Upper lobe of left lung (tissue), 6 donors: ENCODE results near the gene APLF. TPM values are rescaled to one million over a fixed set of nuclear protein-coding genes. Genes with fewer than 3 reads are reported as not detected.

Experiments used
- ATAC-seq, 2 donors: fragments of 200-7000 bp; cut with Tn5 transposase; one replicate each; pipeline ENCODE4 v1.9.1; 2022; ENCODE audit warnings: mild to moderate bottlenecking in 2 of 2, moderate library complexity in 2 of 2; ENCODE audit not compliant: low FRiP score in 2 of 2
- DNase-seq, 2 donors: peaks; one replicate each; pipeline ENCODE4 v3.0.0-alpha.2; 2019 to 2020
- H3K27ac ChIP-seq, 4 donors: fragments of 200-600 bp; sonication (generic); one replicate each; pipeline ENCODE4 v1.5.1; 2016 to 2019
- H3K27me3 ChIP-seq, 4 donors: fragments of 200-600 bp; sonication (generic); one replicate each; pipeline ENCODE4 v1.5.1; 2017 to 2019
- H3K36me3 ChIP-seq, 4 donors: fragments of 200-600 bp; sonication (generic); one replicate each; pipeline ENCODE4 v1.5.1; 2016 to 2019
- H3K4me1 ChIP-seq, 4 donors: fragments of 200-600 bp; sonication (generic); one replicate each; pipeline ENCODE4 v1.5.1; 2018 to 2019
- H3K4me3 ChIP-seq, 4 donors: fragments of 200-600 bp; sonication (generic); one replicate each; pipeline ENCODE4 v1.5.1; 2017 to 2019; ENCODE audit warnings: mild to moderate bottlenecking in 2 of 4, moderate library complexity in 1 of 4
- H3K9me3 ChIP-seq, 4 donors: fragments of 200-600 bp; sonication (generic); one replicate each; pipeline ENCODE4 v1.5.1; 2018 to 2019
- CTCF ChIP-seq, 6 experiments: fragments of 450-650 bp in 4 of 6; fragments of 200-600 bp in 2 of 6; sonication (generic) in 2 of 6; IDR thresholded peaks; one replicate each; pipeline ENCODE4 v1.5.1; 2016 to 2019; ENCODE audit warnings: antibody characterized with exemption in 6 of 6
- EP300 ChIP-seq, 4 donors: sonication (generic); formaldehyde crosslinking; IDR thresholded peaks; one replicate each; pipeline ENCODE4 v1.5.1; 2017; ENCODE audit warnings: antibody characterized with exemption in 4 of 4, control low read depth in 2 of 4
- POLR2A ChIP-seq, 4 donors: fragments of 450-650 bp; IDR thresholded peaks; one replicate each; pipeline ENCODE4 v1.5.1; 2016 to 2017; ENCODE audit warnings: antibody characterized with exemption in 4 of 4, mild to moderate bottlenecking in 2 of 4
- POLR2AphosphoS5 ChIP-seq, 2 donors: sonication (generic); formaldehyde crosslinking; IDR thresholded peaks; one replicate each; pipeline ENCODE4 v1.5.1; 2017; ENCODE audit warnings: antibody characterized with exemption in 2 of 2
- WGBS, 2 donors: methylation state at CpG; one replicate each; pipeline ENCODE4 v1.1.5; 2017 to 2018; 5-methylcytosine and 5-hydroxymethylcytosine counted together
- total RNA-seq, 6 donors: library from RNA; depleted of rRNA in 4 of 6; stranded (reverse); fragments of >200 nt in 4 of 6; gene quantifications; one replicate each; pipeline versions ENCODE4 v1.1.0 to v1.2.1, GENCODE V29; 2016 to 2021
- donor health status: DM: no; HTN: no; CAD: no; lungs with moderate emphysema.
- donor health status: DM: no; HTN: yes; CAD: no; lungs with severe emphysema.

The APLF gene
- total RNA-seq, 6 donors from 2014 or later, result 3.7 to 5.5 (median 4.7) TPM

- TF ChIP-seq EP300 (IDR thresholded peaks at IDR 0.05), result no peak
- no peak for TF ChIP-seq CTCF (IDR thresholded peaks at IDR 0.05)
- TF ChIP-seq POLR2AphosphoS5 (IDR thresholded peaks at IDR 0.05), result no peak
- TF ChIP-seq POLR2A (IDR thresholded peaks at IDR 0.05), result no peak
- Histone ChIP-seq H3K27ac (no peak overlapping the region), H3K4me1 (no peaks in the 10 kb centered on the region), H3K36me3 (no peaks in the 10 kb centered on the region), H3K4me3 (no peak overlapping the region), H3K27me3 (no peaks in the 10 kb centered on the region), H3K9me3 (peaks cover 0 to 9% (median 7%) of the 10 kb centered on the region in 4 donors)
- 85 to 100% methylated on average over 1 of the region's 1 CpG for WGBS, 2 donors
- ATAC-seq, result no peak
- DNase-seq, result no peak
These were observed 135.7 kb downstream of the APLF start for GRCh38 chr2:68603059-68603458.

GRCh38 chr2:68604077-68604476 lies 136.7 kb downstream of the APLF start:
- 56 to 74% methylated on average over 3 of the region's 3 CpGs for WGBS, 2 donors
- no peaks in the 10 kb centered on the region for H3K27me3 ChIP-seq
- DNase-seq (no peak), ATAC-seq (no peak)
- H3K9me3 ChIP-seq, result peaks cover 0 to 9% (median 7%) of the 10 kb centered on the region in 4 donors
- H3K27ac ChIP-seq, result no peak overlapping the region
- no peaks in the 10 kb centered on the region for H3K36me3 ChIP-seq
- H3K4me3 ChIP-seq, result no peak overlapping the region
- H3K4me1 ChIP-seq, result no peaks in the 10 kb centered on the region
- TF ChIP-seq POLR2A (IDR thresholded peaks at IDR 0.05) (no peak), POLR2AphosphoS5 (IDR thresholded peaks at IDR 0.05) (no peak)

GRCh38 chr2:68605939-68606338 lies 138.6 kb downstream of the APLF start:
- H3K27ac ChIP-seq, result no peak overlapping the region
- ATAC-seq, result no peak
- H3K27me3 ChIP-seq, result no peaks in the 10 kb centered on the region
- H3K4me1 ChIP-seq, result no peaks in the 10 kb centered on the region
- no peaks in the 10 kb centered on the region for H3K36me3 ChIP-seq
- 88 to 100% methylated on average over 1 of the region's 1 CpG for WGBS, 2 donors
- DNase-seq, result no peak
- peaks cover 0 to 9% (median 7%) of the 10 kb centered on the region in 4 donors for H3K9me3 ChIP-seq
- H3K4me3 ChIP-seq, result no peak overlapping the region
- TF ChIP-seq EP300 (IDR thresholded peaks at IDR 0.05) (no peak), POLR2AphosphoS5 (IDR thresholded peaks at IDR 0.05) (no peak), CTCF (IDR thresholded peaks at IDR 0.05) (no peak), POLR2A (IDR thresholded peaks at IDR 0.05) (no peak)

GRCh38 chr2:68606759-68607158 lies 139.4 kb downstream of the APLF start:
- no peak for TF ChIP-seq CTCF (IDR thresholded peaks at IDR 0.05)
- TF ChIP-seq POLR2AphosphoS5 (IDR thresholded peaks at IDR 0.05), result no peak
- TF ChIP-seq EP300 (IDR thresholded peaks at IDR 0.05), result no peak
- no peak for TF ChIP-seq POLR2A (IDR thresholded peaks at IDR 0.05)
- no peaks in the 10 kb centered on the region for H3K4me1 ChIP-seq
- ATAC-seq (no peak), DNase-seq (no peak)
- no peaks in the 10 kb centered on the region for H3K36me3 ChIP-seq
- no peaks in the 10 kb centered on the region for H3K27me3 ChIP-seq
- H3K9me3 ChIP-seq, result peaks cover 0 to 7% (median 6%) of the 10 kb centered on the region in 4 donors
- WGBS, 2 donors, result 90 to 95% methylated on average over 4 of the region's 4 CpGs
- no peak overlapping the region for H3K27ac ChIP-seq
- no peak overlapping the region for H3K4me3 ChIP-seq

- Histone ChIP-seq H3K36me3 (no peaks in the 10 kb centered on the region), H3K27me3 (no peaks in the 10 kb centered on the region), H3K4me1 (no peaks in the 10 kb centered on the region), H3K9me3 (peaks cover 0 to 7% (median 5%) of the 10 kb centered on the region in 4 donors), H3K27ac (no peak overlapping the region), H3K4me3 (no peak overlapping the region)
- ATAC-seq (no peak), DNase-seq (no peak)
- TF ChIP-seq POLR2AphosphoS5 (IDR thresholded peaks at IDR 0.05) (no peak), POLR2A (IDR thresholded peaks at IDR 0.05) (no peak), EP300 (IDR thresholded peaks at IDR 0.05) (no peak), CTCF (IDR thresholded peaks at IDR 0.05) (no peak)
These were observed 140.5 kb downstream of the APLF start for GRCh38 chr2:68607837-68608236.
